Lower leg skin (tissue), 3 donors: ENCODE results near the gene THOC5.

Experiments
- POLR2A ChIP-seq, 2 donors: fragments of 450-650 bp; IDR thresholded peaks; one replicate each; pipeline ENCODE4 v1.6.1; 2016 to 2017; ENCODE audit warnings: antibody characterized with exemption in 2 of 2, mild to moderate bottlenecking in 1 of 2, moderate library complexity in 1 of 2
- TF ChIP-seq, protein P1 (sequence below), 3 donors: fragments of 450-650 bp; IDR thresholded peaks; one replicate each; pipeline ENCODE4 v1.5.1; 2016; ENCODE audit warnings: antibody characterized with exemption in 3 of 3, mild to moderate bottlenecking in 3 of 3, moderate library complexity in 2 of 3

DNA sequence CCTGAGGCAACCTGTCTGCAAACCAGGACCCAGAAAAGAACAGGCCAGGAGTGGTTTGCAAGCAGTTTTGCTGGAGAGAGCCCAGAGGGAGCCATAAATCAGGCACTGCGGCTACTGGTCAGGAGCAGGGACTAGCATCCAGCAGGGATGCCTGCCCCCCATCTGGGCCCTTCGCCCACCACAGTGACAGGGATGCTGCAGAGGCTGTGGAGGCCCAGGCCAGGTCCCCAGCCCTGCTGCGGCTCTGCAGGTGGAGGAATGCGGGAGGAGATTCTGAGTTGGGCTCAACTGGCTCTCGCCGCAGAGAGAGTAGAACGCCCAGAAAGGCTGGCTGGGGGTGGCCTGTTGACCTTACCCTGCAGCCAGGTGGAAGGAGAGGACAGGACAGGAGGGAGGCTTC lies 89.9 kb downstream of the THOC5 start:
- TF ChIP-seq, protein P1, sequence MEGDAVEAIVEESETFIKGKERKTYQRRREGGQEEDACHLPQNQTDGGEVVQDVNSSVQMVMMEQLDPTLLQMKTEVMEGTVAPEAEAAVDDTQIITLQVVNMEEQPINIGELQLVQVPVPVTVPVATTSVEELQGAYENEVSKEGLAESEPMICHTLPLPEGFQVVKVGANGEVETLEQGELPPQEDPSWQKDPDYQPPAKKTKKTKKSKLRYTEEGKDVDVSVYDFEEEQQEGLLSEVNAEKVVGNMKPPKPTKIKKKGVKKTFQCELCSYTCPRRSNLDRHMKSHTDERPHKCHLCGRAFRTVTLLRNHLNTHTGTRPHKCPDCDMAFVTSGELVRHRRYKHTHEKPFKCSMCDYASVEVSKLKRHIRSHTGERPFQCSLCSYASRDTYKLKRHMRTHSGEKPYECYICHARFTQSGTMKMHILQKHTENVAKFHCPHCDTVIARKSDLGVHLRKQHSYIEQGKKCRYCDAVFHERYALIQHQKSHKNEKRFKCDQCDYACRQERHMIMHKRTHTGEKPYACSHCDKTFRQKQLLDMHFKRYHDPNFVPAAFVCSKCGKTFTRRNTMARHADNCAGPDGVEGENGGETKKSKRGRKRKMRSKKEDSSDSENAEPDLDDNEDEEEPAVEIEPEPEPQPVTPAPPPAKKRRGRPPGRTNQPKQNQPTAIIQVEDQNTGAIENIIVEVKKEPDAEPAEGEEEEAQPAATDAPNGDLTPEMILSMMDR (IDR thresholded peaks at IDR 0.05), result no peak
- no peak for TF ChIP-seq POLR2A (IDR thresholded peaks at IDR 0.05)
